ENCODE data around the gene RECK.

RECK gene

GRCh38 chr9:36091026-36091953 lies 54.6 kb downstream of the RECK start:
- no peak for TF ChIP-seq CTCF (IDR thresholded peaks at IDR 0.05; ENCODE audit: low read depth, low read length)
- no peak overlapping the region for H3K4me3 ChIP-seq (ENCODE audit: low read depth, low read length)
- DNase-seq (ENCODE audit: low read depth, low spot score) = peak; percentile 85
- in situ Hi-C loops (cut with HindIII; ENCODE audit: low sequenced_read_pairs) = no loop called here

GRCh38 chr9:36092014-36092413 lies 55.3 kb downstream of the RECK start:
- in situ Hi-C loops (cut with HindIII; ENCODE audit: low sequenced_read_pairs) = no loop called here
- TF ChIP-seq CTCF (IDR thresholded peaks at IDR 0.05; ENCODE audit: low read depth, low read length) = no peak
- DNase-seq (ENCODE audit: low read depth, low spot score) = no peak
- H3K4me3 ChIP-seq (ENCODE audit: low read depth, low read length) = no peak overlapping the region

- H3K4me3 ChIP-seq (ENCODE audit: low read depth, low read length) = no peak overlapping the region
Observed at GRCh38 chr9:36092509-36093215, 55.9 kb downstream of the RECK start.

GRCh38 chr9:36093384-36093783 lies 56.7 kb downstream of the RECK start:
- no peak for DNase-seq (ENCODE audit: low read depth, low spot score)

More at GRCh38 chr9:36092509-36093215, 55.9 kb downstream of the RECK start:
- no peak for DNase-seq (ENCODE audit: low read depth, low spot score)
- in situ Hi-C loops (cut with HindIII; ENCODE audit: low sequenced_read_pairs) = no loop called here
- no peak for TF ChIP-seq CTCF (IDR thresholded peaks at IDR 0.05; ENCODE audit: low read depth, low read length)

GRCh38 chr9:36099718-36100117 lies 63.0 kb downstream of the RECK start:
- TF ChIP-seq CTCF (IDR thresholded peaks at IDR 0.05; ENCODE audit: low read depth, low read length) = no peak
- no peak overlapping the region for H3K4me3 ChIP-seq (ENCODE audit: low read depth, low read length)
- no peak for DNase-seq (ENCODE audit: low read depth, low spot score)
- in situ Hi-C loops (cut with HindIII; ENCODE audit: low sequenced_read_pairs) = no loop called here

More at GRCh38 chr9:36093384-36093783, 56.7 kb downstream of the RECK start:
- no peak for TF ChIP-seq CTCF (IDR thresholded peaks at IDR 0.05; ENCODE audit: low read depth, low read length)
- H3K4me3 ChIP-seq (ENCODE audit: low read depth, low read length) = no peak overlapping the region
- in situ Hi-C loops (cut with HindIII; ENCODE audit: low sequenced_read_pairs) = no loop called here

- H3K4me3 ChIP-seq (ENCODE audit: low read depth, low read length) = no peak overlapping the region
- DNase-seq (ENCODE audit: low read depth, low spot score) = peak; percentile 29
- no peak for TF ChIP-seq CTCF (IDR thresholded peaks at IDR 0.05; ENCODE audit: low read depth, low read length)
- in situ Hi-C loops (cut with HindIII; ENCODE audit: low sequenced_read_pairs) = no loop called here
Observed at GRCh38 chr9:36100532-36100931, 63.8 kb downstream of the RECK start.

Data from astrocyte of the spinal cord (primary cell).